MM.1S (cell line): Measurements from ENCODE around the gene TEX14.

Experiments used
- EZH2phosphoT487 ChIP-seq: fragments of 300-600 bp; sonication (generic); IDR thresholded peaks from 2 replicates; pipeline ENCODE4 v1.6.1; 2018; ENCODE audit warnings: antibody characterized with exemption, low read length
- TF ChIP-seq, protein P1 (sequence below): fragments of 300-600 bp; sonication (generic); IDR thresholded peaks from 2 replicates; pipeline ENCODE4 v1.5.1; 2016; ENCODE audit warnings: antibody characterized with exemption, low read length, mixed read lengths

DNA sequence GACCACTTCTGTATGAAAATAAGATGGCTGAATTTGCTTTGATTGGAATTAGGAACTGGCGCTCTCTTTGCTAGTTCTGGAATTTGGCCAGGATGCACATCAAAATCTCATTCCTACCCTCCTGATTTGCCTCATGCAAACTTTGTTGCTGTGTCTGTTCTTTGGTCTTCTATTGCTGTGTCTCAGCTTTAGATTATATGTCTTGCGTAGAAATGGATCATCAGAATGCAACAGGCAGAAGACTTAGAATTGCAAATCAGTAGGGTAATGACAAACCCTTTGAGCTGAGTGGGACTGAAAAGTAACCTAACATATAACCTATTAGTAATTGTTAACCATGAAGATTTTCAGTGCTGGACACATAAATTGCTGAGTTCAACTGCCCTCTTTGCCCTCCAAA is 30.9 kb upstream of the TEX14 start:
- TF ChIP-seq, protein P1, sequence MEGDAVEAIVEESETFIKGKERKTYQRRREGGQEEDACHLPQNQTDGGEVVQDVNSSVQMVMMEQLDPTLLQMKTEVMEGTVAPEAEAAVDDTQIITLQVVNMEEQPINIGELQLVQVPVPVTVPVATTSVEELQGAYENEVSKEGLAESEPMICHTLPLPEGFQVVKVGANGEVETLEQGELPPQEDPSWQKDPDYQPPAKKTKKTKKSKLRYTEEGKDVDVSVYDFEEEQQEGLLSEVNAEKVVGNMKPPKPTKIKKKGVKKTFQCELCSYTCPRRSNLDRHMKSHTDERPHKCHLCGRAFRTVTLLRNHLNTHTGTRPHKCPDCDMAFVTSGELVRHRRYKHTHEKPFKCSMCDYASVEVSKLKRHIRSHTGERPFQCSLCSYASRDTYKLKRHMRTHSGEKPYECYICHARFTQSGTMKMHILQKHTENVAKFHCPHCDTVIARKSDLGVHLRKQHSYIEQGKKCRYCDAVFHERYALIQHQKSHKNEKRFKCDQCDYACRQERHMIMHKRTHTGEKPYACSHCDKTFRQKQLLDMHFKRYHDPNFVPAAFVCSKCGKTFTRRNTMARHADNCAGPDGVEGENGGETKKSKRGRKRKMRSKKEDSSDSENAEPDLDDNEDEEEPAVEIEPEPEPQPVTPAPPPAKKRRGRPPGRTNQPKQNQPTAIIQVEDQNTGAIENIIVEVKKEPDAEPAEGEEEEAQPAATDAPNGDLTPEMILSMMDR: no peak
- TF ChIP-seq EZH2phosphoT487: no peak
